ENCODE measurements around the gene ZNF341.

Gene ZNF341

DNA sequence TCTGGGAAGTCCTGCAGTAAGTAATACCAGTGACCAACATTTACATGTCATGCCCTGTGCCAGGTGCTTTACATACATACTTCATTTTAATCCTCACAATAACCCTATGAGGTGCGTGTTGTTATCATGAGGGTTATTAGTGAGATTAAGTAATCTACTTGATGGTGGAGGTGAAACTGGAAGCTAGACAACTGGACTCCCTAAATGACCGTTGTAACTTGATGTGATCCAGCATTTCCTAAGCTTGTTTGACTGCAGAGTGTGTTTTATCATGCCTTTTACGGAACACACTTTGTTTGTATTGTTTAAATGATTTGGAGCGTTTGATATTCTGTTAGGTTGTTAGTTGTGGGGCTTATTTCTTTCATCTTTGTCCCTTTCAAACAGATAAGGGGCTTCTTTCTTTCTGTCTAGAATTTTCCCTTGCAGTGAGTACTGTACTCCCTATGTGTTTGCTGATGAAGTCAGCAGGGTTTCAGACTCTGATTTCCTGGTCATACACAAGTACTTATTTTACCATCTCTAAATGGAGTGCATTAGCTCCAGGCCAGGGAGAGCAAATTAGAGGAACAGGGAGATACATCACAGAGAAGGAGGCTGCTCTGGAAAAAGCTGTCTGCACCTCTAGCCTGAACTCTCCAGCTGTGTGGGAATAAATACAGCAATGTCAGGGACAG is 109.1 kb downstream of the ZNF341 start:
- H3K4me1 ChIP-seq (ENCODE audit: control insufficient read depth, insufficient read depth, low read length) = peaks cover 26% of the 10 kb centered on the region
- no peaks in the 10 kb centered on the region for H3K36me3 ChIP-seq (ENCODE audit: control insufficient read depth in 2 of 2, insufficient read depth in 1 of 2, low read length in 2 of 2)
- no peak overlapping the region for H3K27ac ChIP-seq (ENCODE audit: extremely low read depth, low read depth, low read length)
- TF ChIP-seq, protein P1, sequence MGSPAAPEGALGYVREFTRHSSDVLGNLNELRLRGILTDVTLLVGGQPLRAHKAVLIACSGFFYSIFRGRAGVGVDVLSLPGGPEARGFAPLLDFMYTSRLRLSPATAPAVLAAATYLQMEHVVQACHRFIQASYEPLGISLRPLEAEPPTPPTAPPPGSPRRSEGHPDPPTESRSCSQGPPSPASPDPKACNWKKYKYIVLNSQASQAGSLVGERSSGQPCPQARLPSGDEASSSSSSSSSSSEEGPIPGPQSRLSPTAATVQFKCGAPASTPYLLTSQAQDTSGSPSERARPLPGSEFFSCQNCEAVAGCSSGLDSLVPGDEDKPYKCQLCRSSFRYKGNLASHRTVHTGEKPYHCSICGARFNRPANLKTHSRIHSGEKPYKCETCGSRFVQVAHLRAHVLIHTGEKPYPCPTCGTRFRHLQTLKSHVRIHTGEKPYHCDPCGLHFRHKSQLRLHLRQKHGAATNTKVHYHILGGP (tag by site-specific recombination; IDR thresholded peaks at IDR 0.05) = no peak
- 0 out of 2 replicates have a peak, but pooled peaks have one; percentile 40 for TF ChIP-seq ZNF600 (tag by site-specific recombination; IDR thresholded peaks at IDR 0.05)
- TF ChIP-seq ZNF184 (tag by site-specific recombination; IDR thresholded peaks at IDR 0.05) = no peak
- H3K9me3 ChIP-seq (ENCODE audit: control insufficient read depth, insufficient read depth, low read depth, low read length) = no peaks in the 10 kb centered on the region
- no peak overlapping the region for H3K4me3 ChIP-seq (ENCODE audit: low read depth, low read length)
- ChIA-PET POLR2A (no interaction called here), CTCF (interaction anchor here (0.9 kb wide), 1 partner anchor 21 kb away, joined by 3 read pairs; no protein-coding TSS in a partner anchor)

DNA sequence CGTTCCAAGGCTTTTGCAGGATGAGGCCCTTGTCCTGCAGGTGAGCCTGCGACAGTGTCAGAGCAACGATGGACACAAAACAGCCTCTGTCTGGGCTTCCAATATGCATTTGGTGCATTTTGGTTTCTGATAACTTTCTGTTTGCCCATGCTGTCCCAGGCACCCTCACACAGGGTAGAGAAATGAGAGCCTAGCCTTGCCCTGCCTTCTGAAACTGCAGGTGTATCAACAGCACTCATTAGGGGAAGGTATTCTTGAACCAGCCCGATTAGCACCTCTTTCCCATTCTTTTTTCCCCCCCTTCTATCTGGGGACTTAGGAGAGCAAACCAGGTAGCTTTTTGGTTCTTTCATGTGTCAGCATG is 109.6 kb downstream of the ZNF341 start:
- H3K36me3 ChIP-seq (ENCODE audit: control insufficient read depth in 2 of 2, insufficient read depth in 1 of 2, low read length in 2 of 2) = no peaks in the 10 kb centered on the region
- no peaks in the 10 kb centered on the region for H3K9me3 ChIP-seq (ENCODE audit: control insufficient read depth, insufficient read depth, low read depth, low read length)
- ChIA-PET POLR2A (no interaction called here), CTCF (interaction anchor here (0.9 kb wide), 1 partner anchor 20 kb away, joined by 3 read pairs; no protein-coding TSS in a partner anchor)
- TF ChIP-seq ZNF214 (tag by site-specific recombination; IDR thresholded peaks at IDR 0.05; ENCODE audit: borderline replicate concordance) (no peak), ZNF335 (tag by site-specific recombination; conservative IDR thresholded peaks at IDR 0.05) (no peak), ZNF843 (tag by site-specific recombination; IDR thresholded peaks at IDR 0.05) (no peak), ZNF140 (tag by site-specific recombination; IDR thresholded peaks at IDR 0.05) (no peak), ZNF2 (tag by site-specific recombination; IDR thresholded peaks at IDR 0.05) (no peak), ZIC2 (tag by site-specific recombination; IDR thresholded peaks at IDR 0.05) (no peak), ZFP69B (tag by site-specific recombination; IDR thresholded peaks at IDR 0.05) (no peak), ZNF510 (tag by site-specific recombination; IDR thresholded peaks at IDR 0.05; ENCODE audit: insufficient replicate concordance) (no peak), ZSCAN30 (tag by site-specific recombination; IDR thresholded peaks at IDR 0.05) (no peak), ZSCAN16 (tag by site-specific recombination; IDR thresholded peaks at IDR 0.05) (no peak), HOXA7 (CRISPR knock-in tag; IDR thresholded peaks at IDR 0.05; ENCODE audit: borderline replicate concordance) (no peak), ZNF423 (tag by site-specific recombination; IDR thresholded peaks at IDR 0.05) (no peak), ZNF701 (tag by site-specific recombination; IDR thresholded peaks at IDR 0.05) (no peak), ZNF660 (tag by site-specific recombination; IDR thresholded peaks at IDR 0.05) (no peak), ZNF624 (tag by site-specific recombination; IDR thresholded peaks at IDR 0.05) (no peak), ZNF37A (tag by site-specific recombination; IDR thresholded peaks at IDR 0.05) (no peak), SP2 (tag by site-specific recombination; IDR thresholded peaks at IDR 0.05) (no peak)
- TF ChIP-seq, protein P1 (tag by site-specific recombination; IDR thresholded peaks at IDR 0.05) = no peak
- TF ChIP-seq, protein P2, sequence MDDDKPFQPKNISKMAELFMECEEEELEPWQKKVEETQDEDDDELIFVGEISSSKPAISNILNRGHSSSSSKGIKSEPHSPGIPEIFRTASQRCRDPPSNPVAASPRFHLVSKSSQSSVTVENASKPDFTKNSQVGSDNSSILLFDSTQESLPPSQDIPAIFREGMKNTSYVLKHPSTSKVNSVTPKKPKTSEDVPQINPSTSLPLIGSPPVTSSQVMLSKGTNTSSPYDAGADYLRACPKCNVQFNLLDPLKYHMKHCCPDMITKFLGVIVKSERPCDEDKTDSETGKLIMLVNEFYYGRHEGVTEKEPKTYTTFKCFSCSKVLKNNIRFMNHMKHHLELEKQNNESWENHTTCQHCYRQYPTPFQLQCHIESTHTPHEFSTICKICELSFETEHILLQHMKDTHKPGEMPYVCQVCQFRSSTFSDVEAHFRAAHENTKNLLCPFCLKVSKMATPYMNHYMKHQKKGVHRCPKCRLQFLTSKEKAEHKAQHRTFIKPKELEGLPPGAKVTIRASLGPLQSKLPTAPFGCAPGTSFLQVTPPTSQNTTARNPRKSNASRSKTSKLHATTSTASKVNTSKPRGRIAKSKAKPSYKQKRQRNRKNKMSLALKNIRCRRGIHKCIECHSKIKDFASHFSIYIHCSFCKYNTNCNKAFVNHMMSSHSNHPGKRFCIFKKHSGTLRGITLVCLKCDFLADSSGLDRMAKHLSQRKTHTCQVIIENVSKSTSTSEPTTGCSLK (tag by site-specific recombination; IDR thresholded peaks at IDR 0.05) = no peak
- TF ChIP-seq, protein P3, sequence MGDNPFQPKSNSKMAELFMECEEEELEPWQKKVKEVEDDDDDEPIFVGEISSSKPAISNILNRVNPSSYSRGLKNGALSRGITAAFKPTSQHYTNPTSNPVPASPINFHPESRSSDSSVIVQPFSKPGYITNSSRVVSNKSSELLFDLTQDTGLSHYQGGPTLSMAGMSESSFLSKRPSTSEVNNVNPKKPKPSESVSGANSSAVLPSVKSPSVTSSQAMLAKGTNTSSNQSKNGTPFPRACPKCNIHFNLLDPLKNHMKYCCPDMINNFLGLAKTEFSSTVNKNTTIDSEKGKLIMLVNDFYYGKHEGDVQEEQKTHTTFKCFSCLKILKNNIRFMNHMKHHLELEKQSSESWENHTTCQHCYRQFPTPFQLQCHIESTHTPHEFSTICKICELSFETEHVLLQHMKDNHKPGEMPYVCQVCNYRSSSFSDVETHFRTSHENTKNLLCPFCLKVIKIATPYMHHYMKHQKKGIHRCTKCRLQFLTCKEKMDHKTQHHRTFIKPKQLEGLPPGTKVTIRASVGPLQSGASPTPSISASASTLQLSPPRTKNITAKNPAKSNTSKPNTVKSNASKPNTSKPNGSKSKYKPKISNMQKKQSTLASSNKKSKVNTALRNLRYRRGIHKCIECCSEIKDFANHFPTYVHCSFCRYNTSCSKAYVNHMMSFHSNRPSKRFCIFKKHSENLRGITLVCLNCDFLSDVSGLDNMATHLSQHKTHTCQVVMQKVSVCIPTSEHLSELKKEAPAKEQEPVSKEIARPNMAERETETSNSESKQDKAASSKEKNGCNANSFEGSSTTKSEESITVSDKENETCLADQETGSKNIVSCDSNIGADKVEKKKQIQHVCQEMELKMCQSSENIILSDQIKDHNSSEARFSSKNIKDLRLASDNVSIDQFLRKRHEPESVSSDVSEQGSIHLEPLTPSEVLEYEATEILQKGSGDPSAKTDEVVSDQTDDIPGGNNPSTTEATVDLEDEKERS (tag by site-specific recombination; IDR thresholded peaks at IDR 0.05) = no peak
- peaks cover 28% of the 10 kb centered on the region for H3K4me1 ChIP-seq (ENCODE audit: control insufficient read depth, insufficient read depth, low read length)
- H3K4me3 ChIP-seq (ENCODE audit: low read depth, low read length) = no peak overlapping the region
- no peak overlapping the region for H3K27ac ChIP-seq (ENCODE audit: extremely low read depth, low read depth, low read length)

Measured in HEK293 (cell line).